ENCODE results near the gene EPB41L4A. TPM values are rescaled to one million over a fixed set of nuclear protein-coding genes. Genes with fewer than 3 reads are reported as not detected.

Gene EPB41L4A
- total and polyA plus RNA-seq, 2 experiments from 2014 or later, result 0.11 to 0.76 TPM

GRCh38 chr5:112279082-112279481, 140.0 kb downstream of the EPB41L4A start:
- 3% methylated on average over 5 of the region's 5 CpGs for WGBS, 2 experiments (ENCODE audit: low coverage in 1 of 2, low lambda C conversion rate in 2 of 2, missing lambda C conversion rate in 2 of 2)

GRCh38 chr5:112276991-112277390, 142.1 kb downstream of the EPB41L4A start:
- TF ChIP-seq EZH2 (IDR thresholded peaks at IDR 0.05; ENCODE audit: insufficient read depth, poor library complexity, severe bottlenecking) (no peak), EZH2phosphoT487 (IDR thresholded peaks at IDR 0.05; ENCODE audit: insufficient read depth, low read depth) (no peak)
- no peaks in the 10 kb centered on the region for H3K36me3 ChIP-seq (ENCODE audit: low read depth)
- no peaks in the 10 kb centered on the region for H3K27me3 ChIP-seq (replicated peaks; ENCODE audit: insufficient read depth)
- H3K79me2 ChIP-seq (ENCODE audit: insufficient read depth), result no peaks in the 10 kb centered on the region
- no peak overlapping the region for H3K4me2 ChIP-seq (ENCODE audit: unreplicated experiment)
- no peaks in the 10 kb centered on the region for H3K9me3 ChIP-seq (ENCODE audit: low read depth)
- H3F3A ChIP-seq (ENCODE audit: insufficient read depth), result no peaks in the 10 kb centered on the region
- H3K9me2 ChIP-seq (ENCODE audit: insufficient read depth), result no peaks in the 10 kb centered on the region
- no peak overlapping the region for H3K4me3 ChIP-seq
- in situ Hi-C loops (cut with MboI), result no loop called here
- DNase-seq, result no peak
- H3K27ac ChIP-seq, result no peak overlapping the region
- H3K4me1 ChIP-seq (ENCODE audit: insufficient read depth), result no peaks in the 10 kb centered on the region
- H3K9ac ChIP-seq, result no peak overlapping the region
- H2AFZ ChIP-seq, result no peak overlapping the region
- no peaks in the 10 kb centered on the region for H4K20me1 ChIP-seq (ENCODE audit: insufficient read depth)
- 70 to 74% methylated on average over 4 of the region's 4 CpGs for WGBS, 2 experiments (ENCODE audit: low coverage in 1 of 2, low lambda C conversion rate in 2 of 2, missing lambda C conversion rate in 2 of 2)

More at GRCh38 chr5:112279082-112279481, 140.0 kb downstream of the EPB41L4A start:
- Histone ChIP-seq H3K27me3 (replicated peaks; ENCODE audit: insufficient read depth) (no peaks in the 10 kb centered on the region), H3K27ac (no peak overlapping the region), H3K9ac (no peak overlapping the region), H3K36me3 (ENCODE audit: low read depth) (no peaks in the 10 kb centered on the region), H4K20me1 (ENCODE audit: insufficient read depth) (no peaks in the 10 kb centered on the region), H3K4me3 (no peak overlapping the region), H3K4me1 (ENCODE audit: insufficient read depth) (no peaks in the 10 kb centered on the region), H3K4me2 (ENCODE audit: unreplicated experiment) (no peak overlapping the region), H2AFZ (no peak overlapping the region), H3F3A (ENCODE audit: insufficient read depth) (no peaks in the 10 kb centered on the region), H3K9me3 (ENCODE audit: low read depth) (no peaks in the 10 kb centered on the region), H3K79me2 (ENCODE audit: insufficient read depth) (no peaks in the 10 kb centered on the region), H3K9me2 (ENCODE audit: insufficient read depth) (no peaks in the 10 kb centered on the region)
- peak; percentile 3 for DNase-seq
- TF ChIP-seq EZH2 (IDR thresholded peaks at IDR 0.05; ENCODE audit: insufficient read depth, poor library complexity, severe bottlenecking) (no peak), EZH2phosphoT487 (IDR thresholded peaks at IDR 0.05; ENCODE audit: insufficient read depth, low read depth) (no peak)
- in situ Hi-C loops (cut with MboI), result no loop called here

- no peaks in the 10 kb centered on the region for H3K27me3 ChIP-seq (replicated peaks; ENCODE audit: insufficient read depth)
- WGBS, 2 experiments (ENCODE audit: low coverage in 1 of 2, low lambda C conversion rate in 2 of 2, missing lambda C conversion rate in 2 of 2), result 76 to 84% methylated on average over 1 of the region's 1 CpG
- H3K79me2 ChIP-seq (ENCODE audit: insufficient read depth), result no peaks in the 10 kb centered on the region
- no peak overlapping the region for H3K4me2 ChIP-seq (ENCODE audit: unreplicated experiment)
- H3K36me3 ChIP-seq (ENCODE audit: low read depth), result no peaks in the 10 kb centered on the region
- H3K4me1 ChIP-seq (ENCODE audit: insufficient read depth), result no peaks in the 10 kb centered on the region
- in situ Hi-C loops (cut with MboI), result no loop called here
- no peak overlapping the region for H3K27ac ChIP-seq
- H3K9me2 ChIP-seq (ENCODE audit: insufficient read depth), result no peaks in the 10 kb centered on the region
- no peak overlapping the region for H2AFZ ChIP-seq
- H3K9me3 ChIP-seq (ENCODE audit: low read depth), result no peaks in the 10 kb centered on the region
- no peak for DNase-seq
- TF ChIP-seq EZH2 (IDR thresholded peaks at IDR 0.05; ENCODE audit: insufficient read depth, poor library complexity, severe bottlenecking), result no peak
- TF ChIP-seq EZH2phosphoT487 (IDR thresholded peaks at IDR 0.05; ENCODE audit: insufficient read depth, low read depth), result no peak
- H4K20me1 ChIP-seq (ENCODE audit: insufficient read depth), result no peaks in the 10 kb centered on the region
- no peaks in the 10 kb centered on the region for H3F3A ChIP-seq (ENCODE audit: insufficient read depth)
- H3K4me3 ChIP-seq, result no peak overlapping the region
- H3K9ac ChIP-seq, result no peak overlapping the region
Measured at GRCh38 chr5:112275671-112276070, 143.4 kb downstream of the EPB41L4A start.

GRCh38 chr5:112270299-112271293, 148.5 kb downstream of the EPB41L4A start:
- Histone ChIP-seq H3K27me3 (replicated peaks; ENCODE audit: insufficient read depth) (no peaks in the 10 kb centered on the region), H3K9ac (no peak overlapping the region), H2AFZ (no peak overlapping the region), H3K27ac (no peak overlapping the region), H3K4me1 (ENCODE audit: insufficient read depth) (no peaks in the 10 kb centered on the region), H3K36me3 (ENCODE audit: low read depth) (no peaks in the 10 kb centered on the region), H3K9me2 (ENCODE audit: insufficient read depth) (no peaks in the 10 kb centered on the region), H3K4me3 (no peak overlapping the region), H3K79me2 (ENCODE audit: insufficient read depth) (no peaks in the 10 kb centered on the region), H4K20me1 (ENCODE audit: insufficient read depth) (no peaks in the 10 kb centered on the region), H3F3A (ENCODE audit: insufficient read depth) (no peaks in the 10 kb centered on the region), H3K9me3 (ENCODE audit: low read depth) (no peaks in the 10 kb centered on the region), H3K4me2 (ENCODE audit: unreplicated experiment) (no peak overlapping the region)
- in situ Hi-C loops (cut with MboI), result no loop called here
- DNase-seq, result no peak
- no peak for TF ChIP-seq EZH2 (IDR thresholded peaks at IDR 0.05; ENCODE audit: insufficient read depth, poor library complexity, severe bottlenecking)
- no peak for TF ChIP-seq EZH2phosphoT487 (IDR thresholded peaks at IDR 0.05; ENCODE audit: insufficient read depth, low read depth)
- 77 to 79% methylated on average over 4 of the region's 4 CpGs for WGBS, 2 experiments (ENCODE audit: low coverage in 1 of 2, low lambda C conversion rate in 2 of 2, missing lambda C conversion rate in 2 of 2)

Measured in GM23248 (cell line).